AG04450 (cell line): ENCODE results near the gene SPATA19. TPM values are rescaled to one million over a fixed set of nuclear protein-coding genes. Genes with fewer than 3 reads are reported as not detected.

Source experiments
- CTCF ChIA-PET: fragments of 300-600, 350-600 bp; formaldehyde crosslinking; extraction: SDS; loops from one replicate; lab custom pipeline; 2022; ENCODE audit warnings: antibody characterized with exemption, inconsistent platforms; lab: Charles Lee
- POLR2A ChIA-PET: fragments of 350-600 bp; formaldehyde crosslinking; extraction: SDS; loops from one replicate; lab custom pipeline; 2021; ENCODE audit warnings: antibody characterized with exemption, inconsistent platforms; lab: Yijun Ruan, JAX
- DNase-seq: peaks from one replicate; pipeline ENCODE4 v3.0.0-alpha.2; 2011; ENCODE audit warnings: low read depth, low spot score
- H3K27ac ChIP-seq: one replicate; pipeline ENCODE4 v1.5.1; 2012; ENCODE audit warnings: low read depth, low read length, control low read depth
- H3K27me3 ChIP-seq: one replicate; pipeline ENCODE4 v1.6.0; 2012; ENCODE audit warnings: low read length; ENCODE audit not compliant: control insufficient read depth, insufficient read depth
- H3K4me3 ChIP-seq: 2 replicates; pipeline ENCODE4 v1.5.1; 2011; ENCODE audit warnings: mild to moderate bottlenecking, low read depth, low read length, control low read depth
- H3K9me3 ChIP-seq: 2 replicates; pipeline ENCODE4 v1.5.1; 2012; ENCODE audit warnings: low read length; ENCODE audit not compliant: control insufficient read depth, insufficient read depth
- CTCF ChIP-seq: IDR thresholded peaks from 2 replicates; pipeline ENCODE4 v1.5.1; 2011; ENCODE audit warnings: low read depth, low read length, control low read depth, inconsistent platforms
- polyA plus RNA-seq: library from polyadenylated mRNA; depleted of rRNA; stranded (reverse); fragments of >200 nt; gene quantifications from 2 replicates; pipeline ENCODE4 v1.2.3, GENCODE V29; 2011

Gene SPATA19
- polyA plus RNA-seq, 1 experiment, result not detected

- H3K9me3 ChIP-seq, result peaks cover 45% of the 10 kb centered on the region
- DNase-seq, result no peak
- no peak for TF ChIP-seq CTCF
- POLR2A ChIA-PET, result no interaction called here
- no peak overlapping the region for H3K27ac ChIP-seq
- no peak overlapping the region for H3K4me3 ChIP-seq
- CTCF ChIA-PET, result no interaction called here
- no peaks in the 10 kb centered on the region for H3K27me3 ChIP-seq
These were observed 44.6 kb upstream of the SPATA19 start for GRCh38 chr11:133889893-133890292.

GRCh38 chr11:133889188-133889587 is 43.9 kb upstream of the SPATA19 start:
- CTCF ChIA-PET, result no interaction called here
- H3K9me3 ChIP-seq, result peaks cover 42% of the 10 kb centered on the region
- POLR2A ChIA-PET, result no interaction called here
- no peak for DNase-seq
- H3K27me3 ChIP-seq, result no peaks in the 10 kb centered on the region
- H3K4me3 ChIP-seq, result no peak overlapping the region
- no peak for TF ChIP-seq CTCF
- H3K27ac ChIP-seq, result no peak overlapping the region

GRCh38 chr11:133887692-133888332 is 42.5 kb upstream of the SPATA19 start:
- ChIA-PET CTCF (no interaction called here), POLR2A (no interaction called here)
- H3K9me3 ChIP-seq, result peaks cover 29% of the 10 kb centered on the region
- DNase-seq, result no peak
- H3K27ac ChIP-seq, result no peak overlapping the region
- no peaks in the 10 kb centered on the region for H3K27me3 ChIP-seq
- TF ChIP-seq CTCF, result no peak
- H3K4me3 ChIP-seq, result no peak overlapping the region

GRCh38 chr11:133886029-133886428 is 40.7 kb upstream of the SPATA19 start:
- no peaks in the 10 kb centered on the region for H3K27me3 ChIP-seq
- CTCF ChIA-PET, result no interaction called here
- TF ChIP-seq CTCF, result no peak
- DNase-seq, result no peak
- H3K9me3 ChIP-seq, result peaks cover 13% of the 10 kb centered on the region; the same call in 1 of the 2 replicates
- H3K4me3 ChIP-seq, result no peak overlapping the region
- POLR2A ChIA-PET, result no interaction called here
- no peak overlapping the region for H3K27ac ChIP-seq

GRCh38 chr11:133872160-133872559 is 26.8 kb upstream of the SPATA19 start:
- H3K27ac ChIP-seq, result no peak overlapping the region
- CTCF ChIA-PET, result no interaction called here
- POLR2A ChIA-PET, result no interaction called here
- no peak overlapping the region for H3K4me3 ChIP-seq
- no peak for DNase-seq
- H3K9me3 ChIP-seq, result peaks cover 10% of the 10 kb centered on the region; the same call in 1 of the 2 replicates
- H3K27me3 ChIP-seq, result no peaks in the 10 kb centered on the region
- no peak for TF ChIP-seq CTCF
